HL-60/S4 treated with phorbol 12-myristate 13-acetate at 8.2 ng/mL for 4 days and 3 days (cell line): ENCODE data around the gene ADCY3.
"Not testable (repeated sequence)": the region's sequence is repeated elsewhere in the genome, so short reads cannot be mapped to it uniquely, and the experiment has no call there.

ENCODE experiments used
- in situ Hi-C: fragments of 300-500 bp; cut with MboI; formaldehyde crosslinking; loops from 2 replicates; pipeline ENCODE4 v1.15.0; 2022; ENCODE audit warnings: low sequenced_read_pairs

The ADCY3 gene

GRCh38 chr2:24853046-24853445 lies 67.0 kb downstream of the ADCY3 start:
- in situ Hi-C loops = no loop called here

DNA sequence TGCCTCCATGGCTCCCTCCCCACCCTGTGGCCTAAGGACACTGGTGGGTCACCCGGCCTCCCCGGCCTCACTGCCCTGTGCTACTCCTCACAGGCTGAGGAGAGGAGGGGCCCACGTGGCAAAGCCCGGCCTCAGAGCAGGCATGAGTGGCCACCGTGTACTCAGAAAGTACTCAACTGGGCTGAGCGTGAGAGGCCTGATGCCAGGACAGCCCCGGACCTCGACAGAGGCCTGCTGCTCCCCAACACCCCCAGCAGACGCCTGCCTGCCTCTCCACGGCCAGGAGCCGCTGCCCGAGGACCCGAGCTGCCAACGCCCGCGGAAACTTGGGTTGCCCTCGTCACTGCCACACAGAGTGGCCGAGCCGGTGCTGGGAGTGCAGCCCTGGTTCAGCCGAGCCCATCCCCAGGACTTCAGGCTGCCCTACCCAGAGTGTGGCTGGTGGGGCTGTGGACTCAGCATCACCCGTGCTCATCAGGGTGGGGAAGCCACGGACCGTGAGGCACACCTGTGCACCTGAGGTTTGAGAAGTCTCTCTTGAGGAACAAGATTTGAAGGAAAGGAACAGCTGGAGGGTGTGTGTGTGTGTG lies 67.5 kb downstream of the ADCY3 start:
- in situ Hi-C loops = no loop called here

GRCh38 chr2:24852026-24852425 lies 68.0 kb downstream of the ADCY3 start:
- in situ Hi-C loops = no loop called here

- in situ Hi-C loops = no loop called here
These were observed 69.1 kb downstream of the ADCY3 start for GRCh38 chr2:24850944-24851343.

GRCh38 chr2:24845691-24846090 lies 74.3 kb downstream of the ADCY3 start:
- in situ Hi-C loops = no loop called here

GRCh38 chr2:24844023-24844685 lies 75.9 kb downstream of the ADCY3 start:
- in situ Hi-C loops = no loop called here

- in situ Hi-C loops = no loop called here
These were observed 76.6 kb downstream of the ADCY3 start for GRCh38 chr2:24843330-24843860.

DNA sequence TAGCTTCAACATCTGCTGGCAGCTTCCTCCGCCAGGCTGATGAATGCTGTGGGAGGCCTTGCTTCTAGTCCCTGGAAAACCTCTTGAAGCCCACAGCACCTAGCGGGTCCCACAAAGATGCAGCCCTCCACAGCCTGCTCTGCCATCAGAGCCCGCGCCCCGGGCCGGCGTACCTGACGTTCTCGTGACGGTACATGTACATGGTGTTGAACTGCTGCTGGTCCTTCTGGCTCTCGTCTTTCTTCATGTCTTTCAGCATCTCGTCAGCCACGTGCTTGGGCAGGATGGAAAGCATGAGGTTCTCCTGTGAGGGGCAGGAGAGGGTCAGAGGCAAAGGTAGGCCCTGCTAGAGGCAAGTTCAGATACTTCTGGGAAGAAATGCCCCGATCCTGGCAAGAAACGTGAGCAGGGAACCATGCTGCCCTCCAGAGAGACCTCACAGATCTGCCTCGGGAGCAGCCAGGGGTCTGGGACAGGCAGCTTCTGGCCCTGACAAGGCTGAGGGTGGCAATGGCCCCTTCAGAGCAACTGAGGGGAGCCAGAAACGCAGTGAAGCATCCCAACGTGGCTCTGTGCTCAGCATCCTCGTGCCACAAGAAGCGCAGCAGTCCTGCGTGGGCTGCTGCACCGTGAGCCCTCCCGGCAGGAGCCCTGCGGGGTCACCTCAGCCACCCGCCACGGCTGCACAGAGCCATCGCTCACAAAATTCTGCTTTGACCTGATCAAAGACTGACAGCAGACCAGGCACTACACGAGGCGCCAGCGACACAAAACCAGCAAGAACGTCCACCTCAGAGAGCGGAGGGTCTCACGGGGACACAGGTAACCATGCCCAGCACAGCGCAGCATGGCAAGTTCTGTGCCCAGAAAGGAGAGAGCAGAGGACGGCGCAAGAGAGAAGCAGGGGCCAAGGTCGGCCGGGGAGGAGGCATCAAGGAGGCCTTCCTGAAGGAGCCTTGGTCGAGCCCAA lies 77.7 kb downstream of the ADCY3 start:
- in situ Hi-C loops = no loop called here

DNA sequence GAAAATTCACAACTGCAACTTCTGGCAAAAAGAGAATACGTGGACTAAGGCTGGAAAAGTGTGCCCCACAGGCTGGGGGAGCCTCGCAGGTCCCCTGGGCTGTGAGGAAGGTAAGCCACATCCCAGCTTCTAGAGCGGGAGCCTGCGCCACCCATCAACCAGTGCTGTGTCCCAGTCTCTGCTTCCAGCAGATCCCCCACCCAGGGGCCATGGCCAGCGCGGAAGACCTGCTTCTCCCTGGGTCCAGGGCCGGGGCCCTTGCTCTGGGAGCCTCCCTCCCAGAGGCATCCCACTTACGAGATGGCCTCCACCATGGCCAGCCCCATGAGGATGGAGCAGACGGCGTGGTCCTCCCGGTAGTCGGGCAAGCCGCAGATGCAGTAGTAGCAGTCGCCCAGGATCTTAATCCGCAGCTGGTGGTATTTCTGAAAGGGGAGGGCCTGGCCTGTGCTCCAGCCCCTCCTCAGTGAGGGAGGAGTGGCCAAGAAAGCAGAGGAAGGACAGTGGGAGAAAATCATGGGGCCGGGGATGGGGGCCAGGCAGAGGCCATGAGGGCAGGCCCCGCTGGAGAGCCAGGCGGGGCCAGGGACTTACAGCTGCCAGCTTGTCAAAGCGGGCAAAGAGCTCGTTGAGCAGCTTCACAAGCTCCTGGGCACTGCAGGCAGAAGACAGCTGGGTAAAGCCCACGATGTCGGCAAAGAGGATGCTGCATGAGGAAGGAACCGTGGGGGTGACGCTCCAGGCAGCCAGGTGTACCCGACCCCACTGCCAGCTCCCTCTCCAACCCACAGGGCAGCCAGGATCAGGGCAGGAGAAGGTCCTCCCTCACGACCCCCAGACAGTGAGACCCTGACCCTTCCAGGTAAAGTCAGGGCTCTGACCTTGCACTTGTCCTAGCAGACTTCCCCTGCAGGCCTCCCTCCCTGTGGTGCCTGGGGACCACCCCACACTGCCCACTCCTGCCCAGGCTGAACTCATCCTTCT lies 78.8 kb downstream of the ADCY3 start:
- in situ Hi-C loops = no loop called here

DNA sequence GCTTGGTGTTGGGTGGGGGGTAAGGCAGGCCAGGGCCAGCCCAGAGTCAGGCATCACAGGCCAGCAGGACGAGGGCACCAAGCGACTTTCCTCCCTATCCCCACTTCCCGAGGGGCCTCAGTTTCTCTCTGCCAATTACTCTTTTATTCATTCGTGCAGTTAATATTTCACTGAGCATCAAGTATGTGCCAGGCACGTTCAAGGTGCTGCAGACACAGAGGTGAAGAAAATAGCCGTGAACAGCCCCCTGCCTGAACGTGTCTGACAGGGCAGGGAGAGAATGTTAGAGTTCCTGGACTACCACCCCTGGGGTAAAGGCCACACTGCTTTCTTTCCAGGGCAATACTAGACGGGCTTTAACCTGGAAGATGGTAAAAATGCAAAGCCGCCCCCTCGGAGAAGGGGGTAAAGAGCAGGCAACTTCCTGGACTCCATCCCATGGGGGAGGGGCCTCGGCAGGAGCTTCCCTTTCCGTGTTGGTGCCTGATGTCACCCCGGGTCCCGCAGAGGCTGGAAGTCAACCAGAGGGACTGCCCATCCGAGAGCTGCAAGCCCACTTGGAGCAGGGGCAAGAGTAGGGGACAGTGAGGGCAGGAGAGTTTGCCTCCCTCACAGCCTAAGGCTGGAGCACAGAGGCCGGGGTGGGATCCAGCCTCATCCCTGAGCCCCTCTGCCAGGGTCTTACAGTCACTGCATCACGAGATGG lies 79.7 kb downstream of the ADCY3 start:
- in situ Hi-C loops = no loop called here

DNA sequence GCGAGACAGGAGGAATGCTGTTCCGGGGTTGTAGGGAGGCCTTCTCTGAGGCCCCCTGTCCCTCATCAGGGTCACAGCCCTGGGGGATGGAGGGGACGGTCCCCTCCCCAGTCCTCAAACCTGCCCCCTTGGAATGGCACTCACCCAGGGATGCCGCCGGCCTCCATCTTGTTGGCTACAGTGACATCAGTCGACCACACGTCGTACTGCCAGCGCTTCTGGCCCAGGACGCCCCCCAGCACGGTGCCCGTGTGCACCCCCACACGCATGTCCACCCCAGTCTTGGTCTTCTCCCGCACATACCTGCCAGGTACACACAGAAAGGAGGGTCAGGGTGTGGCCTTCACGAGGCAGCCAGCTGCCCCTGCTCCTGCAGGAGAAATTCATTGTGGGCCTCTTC lies 80.3 kb downstream of the ADCY3 start:
- in situ Hi-C loops = no loop called here

DNA sequence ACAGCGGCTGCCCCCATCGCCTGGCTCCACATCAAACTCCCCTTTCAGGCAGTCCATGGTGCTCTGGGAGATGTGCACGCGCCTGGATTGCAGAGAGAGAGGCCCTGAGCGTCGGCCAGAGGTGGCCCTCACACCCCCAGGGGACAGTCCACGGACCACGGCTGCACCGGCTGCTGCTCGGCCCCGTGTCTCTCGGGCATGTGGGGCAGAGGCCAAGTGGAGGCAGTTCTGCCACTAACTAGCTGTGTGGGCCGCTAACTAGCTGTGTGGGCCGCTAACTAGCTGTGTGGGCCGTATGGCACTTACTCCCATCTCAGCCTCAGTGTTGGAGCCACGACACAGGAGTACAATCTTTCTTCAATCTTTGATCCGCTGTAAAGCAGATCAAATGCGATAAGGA lies 81.5 kb downstream of the ADCY3 start:
- in situ Hi-C loops = no loop called here

- in situ Hi-C loops = no loop called here
These were observed 82.0 kb downstream of the ADCY3 start for GRCh38 chr2:24837996-24838513.

DNA sequence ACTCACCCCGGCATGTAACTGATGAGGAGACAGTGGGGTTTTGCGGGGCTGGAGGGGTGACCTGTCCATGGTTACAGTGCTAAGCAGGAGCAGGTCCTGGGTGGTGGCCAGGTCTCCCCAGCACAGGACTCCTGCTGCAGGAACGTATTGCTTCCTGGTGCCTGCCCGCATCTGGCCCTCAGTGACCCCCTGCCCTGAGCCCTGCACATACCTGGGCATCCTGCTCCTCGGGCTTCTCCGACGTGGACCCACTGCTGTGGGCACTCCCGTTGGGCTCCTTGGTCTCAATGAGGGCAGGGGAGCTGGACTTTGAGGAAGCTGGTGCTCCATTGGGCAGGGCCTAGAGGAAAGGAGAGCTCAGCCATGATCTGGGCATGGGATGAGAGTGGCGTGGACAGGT lies 83.3 kb downstream of the ADCY3 start:
- in situ Hi-C loops = no loop called here

DNA sequence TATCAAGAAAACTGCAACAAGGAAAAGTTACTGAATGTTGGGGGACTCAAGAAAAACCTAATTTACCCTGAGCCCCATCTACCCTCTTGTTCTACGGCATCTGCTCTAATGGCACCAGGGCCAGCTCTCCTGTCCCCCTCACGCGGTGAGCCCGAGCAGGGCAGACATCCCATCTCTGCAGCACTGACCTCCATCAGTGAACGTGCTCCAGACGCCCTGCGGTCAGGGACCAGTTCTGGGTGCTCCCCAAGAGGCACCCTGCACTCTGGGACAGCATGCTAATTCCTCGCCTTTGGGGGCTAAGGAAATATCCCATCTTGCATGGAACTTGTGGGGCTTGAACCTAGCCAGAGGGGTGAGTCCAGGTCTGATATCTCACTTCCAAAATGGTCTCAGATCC lies 83.8 kb downstream of the ADCY3 start:
- in situ Hi-C loops = no loop called here

DNA sequence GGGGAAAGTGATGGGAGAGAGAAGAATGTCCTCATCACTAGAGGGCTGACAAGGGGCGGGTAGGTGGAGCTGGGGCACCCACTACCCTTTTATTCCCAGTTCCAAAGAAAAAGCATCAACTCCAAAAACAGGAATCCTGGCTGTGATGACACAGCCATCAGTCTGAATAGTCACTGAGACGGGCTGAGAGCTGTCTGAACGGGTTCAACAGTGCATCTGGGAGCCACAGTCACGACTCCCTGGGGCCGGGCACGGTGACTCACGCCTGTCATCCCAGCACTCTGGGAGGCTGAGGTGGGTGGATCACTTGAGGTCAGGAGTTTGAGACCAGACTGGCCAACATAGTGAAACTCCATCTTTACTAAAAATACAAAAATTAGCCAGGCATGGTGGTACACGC lies 84.6 kb downstream of the ADCY3 start:
- in situ Hi-C loops = not testable (repeated sequence)

GRCh38 chr2:24834733-24835395 lies 85.2 kb downstream of the ADCY3 start:
- in situ Hi-C loops = no loop called here

DNA sequence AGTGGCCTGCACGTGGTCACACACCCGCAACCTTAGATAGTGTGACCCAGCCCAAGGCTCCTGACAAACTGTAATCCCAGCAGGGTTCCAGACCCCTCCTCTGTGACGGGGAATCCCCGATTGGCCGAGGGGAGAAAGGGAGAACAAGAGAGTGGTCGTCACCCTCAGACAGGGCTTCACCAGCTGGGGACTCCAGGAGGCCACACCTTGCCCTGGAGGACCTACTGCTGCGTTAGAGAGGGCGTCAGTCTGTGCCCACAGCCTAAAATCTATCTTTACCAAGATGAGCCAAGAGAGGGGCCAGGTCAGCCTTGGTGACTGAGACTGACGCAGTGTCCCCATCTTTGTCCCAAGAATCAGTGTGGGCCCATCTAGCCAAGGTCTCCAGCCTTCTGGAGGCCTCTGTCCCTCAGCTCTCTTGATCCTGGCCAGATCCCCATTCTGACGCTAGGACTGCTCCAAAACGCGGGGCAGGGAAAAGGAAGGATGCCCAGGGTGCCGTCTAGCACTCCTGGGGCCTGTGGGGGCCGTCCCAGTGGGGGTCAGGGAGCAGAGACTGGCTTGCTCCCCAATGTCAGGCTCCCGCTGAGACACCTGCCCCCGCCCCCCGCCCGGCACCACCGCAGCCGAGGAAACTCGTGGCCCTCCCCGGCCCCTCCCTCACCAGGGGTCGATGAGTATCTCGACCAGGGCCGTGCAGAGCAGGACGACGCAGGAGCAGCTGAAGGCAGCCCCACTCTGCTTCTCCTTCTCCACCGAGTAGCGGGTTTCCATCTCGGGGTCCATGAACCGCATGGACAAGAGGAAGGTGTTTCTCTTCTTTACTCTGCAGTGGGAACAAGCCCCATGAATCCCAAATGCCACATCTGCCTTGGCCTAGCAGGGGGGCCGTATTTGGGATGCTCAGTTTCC lies 86.0 kb downstream of the ADCY3 start:
- in situ Hi-C loops = no loop called here
